GM06990 (cell line): Measurements from ENCODE around the gene KRI1.

ENCODE experiments used
- DNase-seq: peaks from one replicate; pipeline ENCODE4 v3.0.0-alpha.2; 2011; ENCODE audit not compliant: insufficient read length; ENCODE audit errors: extremely low read depth
- H3K27me3 ChIP-seq: replicated peaks from 2 replicates; pipeline ENCODE4 v1.6.0; 2011; ENCODE audit warnings: low read length; ENCODE audit not compliant: control insufficient read depth, insufficient read depth
- H3K36me3 ChIP-seq: 2 replicates; pipeline ENCODE4 v1.5.1; 2011; ENCODE audit warnings: low read length; ENCODE audit not compliant: control insufficient read depth, insufficient read depth
- H3K4me3 ChIP-seq: replicated peaks from 2 replicates; pipeline ENCODE4 v1.5.1; 2011; ENCODE audit warnings: low read depth, mild to moderate bottlenecking, control low read depth, low read length
- CTCF ChIP-seq: IDR thresholded peaks from 2 replicates; pipeline ENCODE4 v1.5.1; 2011; ENCODE audit warnings: low read length, control low read depth, mild to moderate bottlenecking, inconsistent platforms; ENCODE audit not compliant: insufficient read depth, poor library complexity, severe bottlenecking

Gene KRI1

GRCh38 chr19:10510301-10510802 is 55.5 kb downstream of the KRI1 start:
- DNase-seq, result no peak
- no peaks in the 10 kb centered on the region; the same call in 1 of the 2 replicates for H3K27me3 ChIP-seq
- no peak overlapping the region for H3K4me3 ChIP-seq
- no peaks in the 10 kb centered on the region for H3K36me3 ChIP-seq
- peak; percentile 95 for TF ChIP-seq CTCF

GRCh38 chr19:10508707-10509106 is 57.1 kb downstream of the KRI1 start:
- no peak for DNase-seq
- Histone ChIP-seq H3K4me3 (no peak overlapping the region), H3K36me3 (no peaks in the 10 kb centered on the region), H3K27me3 (no peaks in the 10 kb centered on the region; the same call in 1 of the 2 replicates)
- no peak for TF ChIP-seq CTCF

DNA sequence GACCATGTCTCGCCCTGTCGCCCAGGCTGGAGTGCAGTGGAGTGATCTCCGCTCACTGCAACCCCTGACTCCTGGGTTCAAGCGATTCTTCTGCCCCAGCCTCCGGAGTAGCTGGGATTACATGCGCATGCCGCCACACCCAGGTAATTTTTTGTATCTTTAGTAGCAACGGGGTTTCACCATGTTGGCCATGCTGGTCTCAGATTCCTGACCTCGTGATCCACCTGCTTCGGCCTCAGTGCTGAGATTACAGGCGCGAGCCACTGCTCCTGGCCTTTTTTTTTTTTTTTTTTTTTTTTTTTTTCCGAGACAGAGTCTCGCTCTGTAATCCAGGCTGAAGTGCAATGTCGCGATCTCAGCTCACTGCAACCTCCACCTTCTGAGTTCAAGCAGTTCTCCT is 57.8 kb downstream of the KRI1 start:
- Histone ChIP-seq H3K27me3 (no peaks in the 10 kb centered on the region), H3K36me3 (no peaks in the 10 kb centered on the region), H3K4me3 (no peak overlapping the region)
- no peak for DNase-seq
- no peak for TF ChIP-seq CTCF

- Histone ChIP-seq H3K27me3 (no peaks in the 10 kb centered on the region), H3K4me3 (no peak overlapping the region), H3K36me3 (no peaks in the 10 kb centered on the region)
- DNase-seq, result no peak
- peak; percentile 86 for TF ChIP-seq CTCF
Measured at GRCh38 chr19:10505583-10506229, 60.1 kb downstream of the KRI1 start.
